Fibroblast of lung (primary cell): ENCODE results near the gene CRYBG1. TPM values are rescaled to one million over a fixed set of nuclear protein-coding genes. Genes with fewer than 3 reads are reported as not detected.

Experiments
- DNase-seq, 2 donors: peaks; one replicate each; pipeline versions ENCODE4 v3.0.0 to v3.0.0-alpha.2; 2010; ENCODE audit warnings: low read depth in 2 of 2
- H2AFZ ChIP-seq: 2 replicates; pipeline ENCODE4 v1.5.1; 2012; ENCODE audit warnings: low read length, control low read depth, inconsistent platforms
- H3K27ac ChIP-seq: 2 replicates; pipeline ENCODE4 v1.5.1; 2011; ENCODE audit warnings: low read length, control low read depth; ENCODE audit not compliant: insufficient read depth
- H3K27me3 ChIP-seq: 2 replicates; pipeline ENCODE4 v1.5.1; 2011; ENCODE audit warnings: mild to moderate bottlenecking, low read length; ENCODE audit not compliant: control insufficient read depth, insufficient read depth
- H3K36me3 ChIP-seq: 2 replicates; pipeline ENCODE4 v1.5.1; 2011; ENCODE audit warnings: low read length; ENCODE audit not compliant: control insufficient read depth, insufficient read depth
- H3K4me1 ChIP-seq: 2 replicates; pipeline ENCODE4 v1.5.1; 2011; ENCODE audit warnings: low read length; ENCODE audit not compliant: control insufficient read depth, insufficient read depth; ENCODE audit errors: extremely low read depth
- H3K4me2 ChIP-seq: 2 replicates; pipeline ENCODE4 v1.5.1; 2011; ENCODE audit warnings: low read length, control low read depth; ENCODE audit not compliant: insufficient read depth; ENCODE audit errors: extremely low read depth
- H3K4me3 ChIP-seq, 4 experiments: fragments of 200-600 bp in 1 of 4; sonication (generic) in 1 of 4; replicated peaks in 1 of 4; 2 replicates each; pipeline ENCODE4 v1.5.1; 2011 to 2016; ENCODE audit warnings: low read length in 4 of 4, low read depth in 3 of 4, mild to moderate bottlenecking in 3 of 4, control low read depth in 2 of 4, inconsistent platforms in 1 of 4, mixed read lengths in 1 of 4; ENCODE audit not compliant: insufficient read depth in 1 of 4; ENCODE audit errors: control extremely low read depth in 1 of 4
- H3K79me2 ChIP-seq: 2 replicates; pipeline ENCODE4 v1.5.1; 2012; ENCODE audit warnings: mild to moderate bottlenecking, low read length, inconsistent platforms; ENCODE audit not compliant: control insufficient read depth, insufficient read depth
- H3K9ac ChIP-seq: 2 replicates; pipeline ENCODE4 v1.5.1; 2011; ENCODE audit warnings: mild to moderate bottlenecking, low read length, control low read depth; ENCODE audit not compliant: insufficient read depth
- H3K9me3 ChIP-seq: 2 replicates; pipeline ENCODE4 v1.5.1; 2012; ENCODE audit warnings: low read depth, low read length; ENCODE audit not compliant: control insufficient read depth, insufficient read depth
- H4K20me1 ChIP-seq: 2 replicates; pipeline ENCODE4 v1.5.1; 2011; ENCODE audit warnings: low read length; ENCODE audit not compliant: control insufficient read depth, insufficient read depth; ENCODE audit errors: extremely low read depth
- EZH2 ChIP-seq: IDR thresholded peaks from 2 replicates; pipeline ENCODE4 v1.5.1; 2012; ENCODE audit warnings: low read length, control low read depth, mild to moderate bottlenecking; ENCODE audit errors: missing control alignments
- polyA minus RNA-seq: library from RNA; depleted of rRNA, polyadenylated mRNA; stranded (reverse); fragments of >200 nt; gene quantifications from 2 replicates; pipeline ENCODE4 v1.2.3, GENCODE V29; 2011; ENCODE audit warnings: low replicate concordance
- polyA plus RNA-seq, 2 donors: library from polyadenylated mRNA; depleted of rRNA in 1 of 2; stranded (reverse) in 1 of 2; unstranded in 1 of 2; fragments of >200 nt; gene quantifications; 2 replicates each; pipeline ENCODE4 v1.2.1, GENCODE V29; 2011 to 2012; ENCODE audit warnings: missing spikeins in 1 of 2
- total RNA-seq: library from RNA; depleted of rRNA; stranded (reverse); fragments of >200 nt; gene quantifications from 2 replicates; pipeline ENCODE4 v1.2.1, GENCODE V29; 2014
- TF ChIP-seq, protein P1 (sequence below), 2 donors: IDR thresholded peaks in 1 of 2; conservative IDR thresholded peaks in 1 of 2; 1 replicate in 1 of 2; 2 replicates in 1 of 2; pipeline ENCODE4 v1.5.1; 2011 to 2012; ENCODE audit warnings: low read length in 2 of 2, control low read depth in 1 of 2, inconsistent platforms in 1 of 2, low read depth in 1 of 2, mild to moderate bottlenecking in 1 of 2

Gene CRYBG1, protein sequence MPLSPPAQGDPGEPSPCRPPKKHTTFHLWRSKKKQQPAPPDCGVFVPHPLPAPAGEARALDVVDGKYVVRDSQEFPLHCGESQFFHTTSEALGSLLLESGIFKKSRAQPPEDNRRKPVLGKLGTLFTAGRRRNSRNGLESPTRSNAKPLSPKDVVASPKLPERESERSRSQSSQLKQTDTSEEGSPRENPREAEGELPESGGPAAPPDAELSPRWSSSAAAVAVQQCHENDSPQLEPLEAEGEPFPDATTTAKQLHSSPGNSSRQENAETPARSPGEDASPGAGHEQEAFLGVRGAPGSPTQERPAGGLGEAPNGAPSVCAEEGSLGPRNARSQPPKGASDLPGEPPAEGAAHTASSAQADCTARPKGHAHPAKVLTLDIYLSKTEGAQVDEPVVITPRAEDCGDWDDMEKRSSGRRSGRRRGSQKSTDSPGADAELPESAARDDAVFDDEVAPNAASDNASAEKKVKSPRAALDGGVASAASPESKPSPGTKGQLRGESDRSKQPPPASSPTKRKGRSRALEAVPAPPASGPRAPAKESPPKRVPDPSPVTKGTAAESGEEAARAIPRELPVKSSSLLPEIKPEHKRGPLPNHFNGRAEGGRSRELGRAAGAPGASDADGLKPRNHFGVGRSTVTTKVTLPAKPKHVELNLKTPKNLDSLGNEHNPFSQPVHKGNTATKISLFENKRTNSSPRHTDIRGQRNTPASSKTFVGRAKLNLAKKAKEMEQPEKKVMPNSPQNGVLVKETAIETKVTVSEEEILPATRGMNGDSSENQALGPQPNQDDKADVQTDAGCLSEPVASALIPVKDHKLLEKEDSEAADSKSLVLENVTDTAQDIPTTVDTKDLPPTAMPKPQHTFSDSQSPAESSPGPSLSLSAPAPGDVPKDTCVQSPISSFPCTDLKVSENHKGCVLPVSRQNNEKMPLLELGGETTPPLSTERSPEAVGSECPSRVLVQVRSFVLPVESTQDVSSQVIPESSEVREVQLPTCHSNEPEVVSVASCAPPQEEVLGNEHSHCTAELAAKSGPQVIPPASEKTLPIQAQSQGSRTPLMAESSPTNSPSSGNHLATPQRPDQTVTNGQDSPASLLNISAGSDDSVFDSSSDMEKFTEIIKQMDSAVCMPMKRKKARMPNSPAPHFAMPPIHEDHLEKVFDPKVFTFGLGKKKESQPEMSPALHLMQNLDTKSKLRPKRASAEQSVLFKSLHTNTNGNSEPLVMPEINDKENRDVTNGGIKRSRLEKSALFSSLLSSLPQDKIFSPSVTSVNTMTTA (N-terminal part only)
- 2.1 and 10.1 TPM in 2 replicates for total RNA-seq
- polyA plus RNA-seq: 4.3 and 6.3 TPM in 2 replicates
- 4.4 and 5.4 TPM in 2 replicates for polyA plus RNA-seq (2012)
- 2.7 and 3.4 TPM in 2 replicates for polyA minus RNA-seq

DNA sequence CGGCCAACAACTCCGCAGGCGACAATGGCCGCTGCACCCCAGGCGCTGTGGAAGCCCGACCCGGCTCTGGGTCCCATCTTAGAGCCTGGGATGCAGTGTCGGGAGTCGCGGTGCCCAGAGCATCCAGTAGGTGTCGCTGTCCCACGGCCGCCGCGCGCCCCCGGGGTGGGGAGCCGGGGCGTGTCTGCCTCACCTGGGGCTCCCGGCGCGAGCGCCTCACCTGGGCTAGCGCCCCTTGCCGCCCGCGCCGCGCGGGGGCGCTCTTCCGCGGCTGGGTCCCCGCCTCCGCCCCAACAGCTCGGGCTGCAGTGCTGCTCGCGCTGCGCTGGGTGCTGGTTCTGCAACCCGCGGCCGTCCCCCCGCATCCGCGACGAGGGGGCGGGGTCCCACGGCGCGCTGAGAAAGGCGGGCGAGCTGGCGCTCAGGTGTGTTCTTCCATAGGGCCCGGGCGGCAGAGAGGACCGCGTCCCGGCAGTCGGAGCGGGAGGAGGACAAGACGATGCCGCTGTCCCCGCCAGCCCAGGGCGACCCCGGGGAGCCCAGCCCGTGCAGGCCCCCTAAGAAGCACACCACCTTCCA, at the start of gene CRYBG1:
TSS of gene CRYBG1 (plus strand) at position 308 of the 579 bp plus-strand sequence. CDS start at position 500, 192 bp downstream.
- no peaks in the 10 kb centered on the region for H3K9me3 ChIP-seq
- peak within 1 kb of the TSS; percentile 85 for H3K4me2 ChIP-seq
- no peaks in the 10 kb centered on the region for H3K4me1 ChIP-seq
- TF ChIP-seq EZH2: no peak
- TF ChIP-seq, protein P1, sequence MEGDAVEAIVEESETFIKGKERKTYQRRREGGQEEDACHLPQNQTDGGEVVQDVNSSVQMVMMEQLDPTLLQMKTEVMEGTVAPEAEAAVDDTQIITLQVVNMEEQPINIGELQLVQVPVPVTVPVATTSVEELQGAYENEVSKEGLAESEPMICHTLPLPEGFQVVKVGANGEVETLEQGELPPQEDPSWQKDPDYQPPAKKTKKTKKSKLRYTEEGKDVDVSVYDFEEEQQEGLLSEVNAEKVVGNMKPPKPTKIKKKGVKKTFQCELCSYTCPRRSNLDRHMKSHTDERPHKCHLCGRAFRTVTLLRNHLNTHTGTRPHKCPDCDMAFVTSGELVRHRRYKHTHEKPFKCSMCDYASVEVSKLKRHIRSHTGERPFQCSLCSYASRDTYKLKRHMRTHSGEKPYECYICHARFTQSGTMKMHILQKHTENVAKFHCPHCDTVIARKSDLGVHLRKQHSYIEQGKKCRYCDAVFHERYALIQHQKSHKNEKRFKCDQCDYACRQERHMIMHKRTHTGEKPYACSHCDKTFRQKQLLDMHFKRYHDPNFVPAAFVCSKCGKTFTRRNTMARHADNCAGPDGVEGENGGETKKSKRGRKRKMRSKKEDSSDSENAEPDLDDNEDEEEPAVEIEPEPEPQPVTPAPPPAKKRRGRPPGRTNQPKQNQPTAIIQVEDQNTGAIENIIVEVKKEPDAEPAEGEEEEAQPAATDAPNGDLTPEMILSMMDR (conservative IDR thresholded peaks at IDR 0.05 in 1 of 2, IDR thresholded peaks at IDR 0.05 in 1 of 2; ENCODE audit: low read depth in 1 of 2, low read length in 2 of 2): peak; percentile 60 to 67
- H3K27me3 ChIP-seq: peaks cover 23% of the 10 kb centered on the region
- peak within 1 kb of the TSS; percentile 37 to 47 (median 38) for H3K4me3 ChIP-seq
- peak in 1 of 2 donors; percentile 13 for DNase-seq
- peak within 1 kb of the TSS; percentile 35 for H2AFZ ChIP-seq
- H3K9ac ChIP-seq: no peak within 1 kb of the TSS
- H3K79me2 ChIP-seq: no peaks in the 10 kb centered on the region
- no peak within 1 kb of the TSS for H3K27ac ChIP-seq
- no peaks in the 10 kb centered on the region for H4K20me1 ChIP-seq
- no peaks in the 10 kb centered on the region for H3K36me3 ChIP-seq

DNA sequence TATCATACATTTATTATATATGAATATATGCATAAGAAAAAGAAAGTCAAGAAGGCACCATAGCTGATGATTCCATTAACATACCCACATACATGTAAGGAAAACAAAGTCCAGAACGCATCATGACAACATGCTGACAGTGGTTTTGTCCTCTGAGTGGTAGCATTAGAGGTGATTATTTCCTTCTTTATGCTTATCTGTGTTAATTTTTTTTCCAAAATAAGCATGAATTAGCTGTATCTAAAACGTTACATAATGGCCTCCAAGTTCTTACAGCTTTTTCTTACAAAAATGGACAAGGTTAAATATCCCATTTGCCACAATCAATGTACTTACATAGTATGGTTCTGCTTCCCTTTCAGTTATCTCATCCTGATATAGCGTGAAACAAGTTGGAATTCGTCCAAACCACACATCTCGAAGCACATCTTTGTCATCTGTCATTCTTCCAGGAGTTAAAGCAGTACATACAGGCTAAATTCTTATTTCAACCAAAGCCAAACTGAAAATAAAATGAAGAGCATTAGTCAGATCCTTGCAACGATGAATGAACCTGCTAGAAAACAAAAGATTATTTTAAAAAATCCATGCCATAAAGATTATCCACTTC, 44.6 kb upstream of the CRYBG1 start:
- Histone ChIP-seq H2AFZ (no peak overlapping the region), H3K27me3 (no peaks in the 10 kb centered on the region), H3K9me3 (no peaks in the 10 kb centered on the region), H3K4me3 (no peak overlapping the region), H3K79me2 (peaks cover 39% of the 10 kb centered on the region), H3K27ac (no peak overlapping the region), H3K9ac (no peak overlapping the region), H4K20me1 (peaks cover 2% of the 10 kb centered on the region), H3K4me1 (no peaks in the 10 kb centered on the region), H3K36me3 (peaks cover 2% of the 10 kb centered on the region), H3K4me2 (no peak overlapping the region)
- TF ChIP-seq, protein P1 (conservative IDR thresholded peaks at IDR 0.05 in 1 of 2, IDR thresholded peaks at IDR 0.05 in 1 of 2; ENCODE audit: low read depth in 1 of 2, low read length in 2 of 2): no peak
- no peak for TF ChIP-seq EZH2
- peak in 1 of 2 donors; percentile 33 for DNase-seq
